AG09319 (cell line): Measurements from ENCODE around the gene FKBP4.

Experiments
- DNase-seq: peaks from one replicate; pipeline ENCODE4 v3.0.0-alpha.2; 2010; ENCODE audit warnings: low read depth; ENCODE audit errors: extremely low read depth
- TF ChIP-seq, protein P1 (sequence below): IDR thresholded peaks from 2 replicates; pipeline ENCODE4 v1.5.1; 2011; ENCODE audit warnings: low read depth, mild to moderate bottlenecking, inconsistent platforms, low read length, moderate library complexity

Gene FKBP4

DNA sequence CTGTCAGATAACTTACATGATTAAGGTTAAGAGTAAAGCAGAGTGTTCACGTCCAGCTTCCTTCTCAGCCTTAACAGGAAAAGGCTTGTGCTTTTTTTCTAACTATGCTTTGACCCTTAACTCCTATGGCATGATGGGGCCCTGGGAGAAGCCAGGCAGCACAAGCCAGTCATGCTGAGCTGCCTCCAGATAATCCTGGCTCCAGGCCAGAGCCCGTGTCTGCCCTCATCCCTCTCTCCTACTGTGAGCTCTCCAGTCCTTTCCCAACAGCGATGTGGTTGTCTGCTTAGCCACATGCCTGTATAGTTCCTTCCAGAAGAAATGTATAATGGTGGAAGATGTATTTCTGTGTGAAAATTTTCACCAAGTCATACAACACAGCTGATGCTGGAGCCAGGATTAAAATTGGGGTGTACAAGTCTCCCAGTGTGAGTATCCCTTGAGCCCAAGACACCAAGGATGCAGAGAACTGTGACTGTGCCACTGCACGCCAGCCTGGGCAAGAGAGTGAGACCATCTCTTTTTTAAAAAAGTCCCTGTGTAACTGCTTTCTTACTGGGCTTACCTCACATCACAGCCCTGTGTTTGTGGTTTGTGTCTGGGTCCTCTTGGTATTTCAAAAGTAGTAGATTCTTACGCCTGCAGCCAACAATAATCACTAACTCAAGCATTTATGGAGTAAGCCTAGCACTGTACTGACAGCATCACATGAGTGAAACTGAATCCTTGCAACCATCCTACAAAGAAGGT, 9.8 kb downstream of the FKBP4 start:
- DNase-seq, result no peak
- TF ChIP-seq, protein P1, sequence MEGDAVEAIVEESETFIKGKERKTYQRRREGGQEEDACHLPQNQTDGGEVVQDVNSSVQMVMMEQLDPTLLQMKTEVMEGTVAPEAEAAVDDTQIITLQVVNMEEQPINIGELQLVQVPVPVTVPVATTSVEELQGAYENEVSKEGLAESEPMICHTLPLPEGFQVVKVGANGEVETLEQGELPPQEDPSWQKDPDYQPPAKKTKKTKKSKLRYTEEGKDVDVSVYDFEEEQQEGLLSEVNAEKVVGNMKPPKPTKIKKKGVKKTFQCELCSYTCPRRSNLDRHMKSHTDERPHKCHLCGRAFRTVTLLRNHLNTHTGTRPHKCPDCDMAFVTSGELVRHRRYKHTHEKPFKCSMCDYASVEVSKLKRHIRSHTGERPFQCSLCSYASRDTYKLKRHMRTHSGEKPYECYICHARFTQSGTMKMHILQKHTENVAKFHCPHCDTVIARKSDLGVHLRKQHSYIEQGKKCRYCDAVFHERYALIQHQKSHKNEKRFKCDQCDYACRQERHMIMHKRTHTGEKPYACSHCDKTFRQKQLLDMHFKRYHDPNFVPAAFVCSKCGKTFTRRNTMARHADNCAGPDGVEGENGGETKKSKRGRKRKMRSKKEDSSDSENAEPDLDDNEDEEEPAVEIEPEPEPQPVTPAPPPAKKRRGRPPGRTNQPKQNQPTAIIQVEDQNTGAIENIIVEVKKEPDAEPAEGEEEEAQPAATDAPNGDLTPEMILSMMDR, result no peak

DNA sequence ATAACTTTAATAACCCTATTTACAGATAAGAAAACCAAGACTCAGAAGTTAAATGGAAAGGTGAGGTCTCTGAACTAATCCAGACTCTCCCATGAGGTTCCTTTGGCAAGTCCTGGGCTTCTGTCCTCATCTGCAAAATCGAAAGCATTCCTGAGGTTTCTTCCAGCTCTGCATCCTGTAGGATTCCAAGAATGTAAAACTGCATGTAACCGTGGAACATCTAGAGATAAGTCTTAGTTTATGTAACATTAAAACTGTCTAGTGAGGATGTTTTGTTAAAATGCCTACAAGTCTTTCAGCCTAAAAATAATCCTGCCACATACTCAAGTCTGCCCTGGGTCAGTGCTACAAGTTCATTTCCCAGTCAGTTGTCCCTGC, 10.4 kb downstream of the FKBP4 start:
- DNase-seq, result no peak
- TF ChIP-seq, protein P1, result no peak

DNA sequence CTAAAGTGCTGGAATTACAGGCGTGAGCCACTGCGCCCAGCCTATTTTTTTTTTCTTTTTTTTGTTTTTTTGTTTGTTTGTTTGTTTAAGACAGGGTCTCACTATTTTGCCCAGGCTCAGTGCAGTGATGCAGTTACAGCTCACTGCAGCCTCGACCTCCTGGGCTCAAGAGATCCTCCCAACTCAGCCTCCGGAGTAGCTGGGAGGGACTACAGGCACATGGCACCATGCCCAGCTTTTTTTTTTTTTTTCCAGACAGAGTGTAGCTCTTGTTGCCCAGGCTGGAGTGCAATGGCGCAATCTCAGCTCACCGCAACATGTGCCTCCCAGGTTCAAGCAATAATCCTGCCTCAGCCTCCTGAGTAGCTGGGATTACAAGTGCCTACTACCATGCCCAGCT, 11.9 kb downstream of the FKBP4 start:
- no peak for DNase-seq
- TF ChIP-seq, protein P1, result no peak

DNA sequence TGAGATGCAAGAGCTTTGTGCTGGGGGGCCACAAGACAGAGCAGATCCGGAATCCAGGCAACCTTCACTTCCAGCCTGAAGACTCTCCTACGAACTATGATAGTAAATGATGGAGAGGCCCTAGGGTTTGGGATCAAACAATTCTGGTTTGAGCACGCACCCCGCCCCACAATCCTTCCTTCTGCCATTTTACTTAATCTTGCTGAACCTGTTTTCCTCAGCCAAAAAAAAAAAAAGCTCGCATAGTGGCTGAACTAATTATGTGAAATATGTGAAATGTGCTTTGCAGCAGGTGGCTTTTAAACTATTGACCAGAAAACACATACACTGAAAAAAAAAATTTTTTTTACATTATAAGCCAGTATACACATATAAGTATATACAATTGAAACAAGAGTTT, 17.0 kb downstream of the FKBP4 start:
- DNase-seq, result no peak
- TF ChIP-seq, protein P1, result no peak

DNA sequence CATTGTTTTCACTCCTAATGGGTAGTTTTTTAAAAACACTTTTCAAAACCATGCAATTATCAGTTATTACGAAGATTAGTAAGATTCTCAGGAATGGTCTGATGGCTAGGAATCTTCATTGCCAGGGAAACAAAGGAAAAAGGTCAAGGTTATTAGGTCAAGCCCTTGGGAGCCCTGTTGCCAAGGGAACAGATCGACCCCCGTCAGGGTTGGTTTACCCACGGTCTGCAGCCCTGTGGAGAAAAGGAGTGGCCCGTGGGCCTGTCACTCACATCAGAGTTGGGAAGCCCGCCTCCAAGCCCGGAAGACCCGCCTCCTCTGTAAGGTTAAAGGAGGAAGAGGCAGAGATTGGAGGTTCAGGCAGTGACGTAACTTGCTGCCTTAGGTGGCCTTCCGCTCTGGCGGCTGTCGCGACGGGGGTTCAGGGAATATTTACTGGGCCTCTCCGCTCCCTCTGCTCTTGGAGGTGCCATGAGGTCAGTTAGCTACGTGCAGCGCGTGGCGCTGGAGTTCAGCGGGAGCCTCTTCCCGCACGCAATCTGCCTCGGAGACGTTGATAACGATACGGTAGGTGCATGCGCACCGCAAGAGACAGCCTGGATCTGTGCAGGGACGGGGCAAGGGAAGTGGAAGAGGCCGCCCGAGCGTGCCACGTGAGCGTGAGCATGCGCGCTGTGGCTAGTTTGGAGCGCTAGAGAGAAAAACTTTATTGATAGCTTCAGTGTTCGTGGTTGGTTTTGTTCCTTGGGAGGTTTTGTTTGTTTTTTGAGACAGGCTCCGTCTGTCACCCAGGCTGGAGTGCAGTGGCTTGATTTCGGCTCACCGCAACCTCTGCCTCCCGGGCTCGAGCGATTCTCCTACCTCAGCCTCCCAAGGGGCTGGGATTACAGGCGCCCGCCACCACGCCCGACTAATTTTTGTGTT, 17.8 kb downstream of the FKBP4 start, which contains the start of gene ITFG2:
ITFG2 (plus strand) TSS at position 379 of the 924 bp plus-strand sequence; CDS start at position 472, 93 bp downstream.
- peak; percentile 92 for DNase-seq

DNA sequence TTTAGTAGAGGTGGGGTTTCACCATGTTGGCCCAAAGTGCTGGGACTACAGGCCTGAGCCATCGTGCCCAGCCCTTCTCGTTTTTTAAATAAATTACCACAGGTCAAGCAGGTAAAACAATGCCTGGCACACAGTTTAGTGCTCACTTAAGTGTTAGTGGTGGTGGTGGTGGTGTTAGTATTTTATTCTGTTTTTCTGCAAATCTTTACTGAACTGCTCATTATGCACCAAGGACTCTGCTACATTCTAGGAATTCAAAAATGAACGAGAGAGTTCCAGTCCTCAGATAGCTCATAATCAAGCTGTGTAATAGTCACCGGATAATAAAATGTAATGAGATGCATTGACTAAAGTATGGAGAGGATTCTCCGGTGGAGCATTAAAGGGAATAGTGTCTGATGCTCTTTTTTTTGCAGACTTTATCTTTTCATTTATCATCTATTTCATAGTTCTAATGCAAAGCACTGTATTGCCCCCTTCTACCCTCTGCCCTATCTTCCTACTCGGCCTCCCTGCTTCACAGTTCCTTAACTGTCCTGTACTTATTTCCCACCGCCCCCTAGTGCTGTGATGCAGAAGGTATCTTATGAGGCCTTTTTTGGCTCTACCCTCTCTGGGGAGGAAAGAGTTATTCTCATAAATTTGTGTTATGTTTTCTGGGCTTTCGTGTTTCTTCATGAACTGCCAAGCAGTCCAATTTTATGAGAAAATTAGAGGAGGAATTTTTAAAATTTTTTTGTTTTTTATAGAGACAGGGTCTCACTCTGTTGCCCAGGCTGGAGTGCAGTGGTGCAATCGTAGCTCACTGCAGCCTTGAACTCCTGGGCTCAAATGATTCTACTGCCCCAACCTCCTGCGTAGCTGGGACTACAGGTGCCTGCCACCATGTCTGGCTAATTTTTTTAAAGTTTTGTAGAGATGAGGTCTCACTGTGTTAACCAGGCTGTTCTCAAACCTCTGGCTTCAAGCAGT, 18.7 kb downstream of the FKBP4 start:
- DNase-seq, result no peak
- TF ChIP-seq, protein P1, result peak; percentile 77

More for the DNA sequence above, 17.8 kb downstream of the FKBP4 start, which contains the start of gene ITFG2:
- TF ChIP-seq, protein P1, result no peak
